Activated effector memory CD4-positive, alpha-beta T cell treated with Interleukin-2 at 50 U/mL for 16 hours (primary cell): Measurements from ENCODE around the gene GALNTL6.

Experiments
- DNase-seq: peaks from one replicate; pipeline ENCODE4 v3.0.0-alpha.2; 2020

The GALNTL6 gene

DNA sequence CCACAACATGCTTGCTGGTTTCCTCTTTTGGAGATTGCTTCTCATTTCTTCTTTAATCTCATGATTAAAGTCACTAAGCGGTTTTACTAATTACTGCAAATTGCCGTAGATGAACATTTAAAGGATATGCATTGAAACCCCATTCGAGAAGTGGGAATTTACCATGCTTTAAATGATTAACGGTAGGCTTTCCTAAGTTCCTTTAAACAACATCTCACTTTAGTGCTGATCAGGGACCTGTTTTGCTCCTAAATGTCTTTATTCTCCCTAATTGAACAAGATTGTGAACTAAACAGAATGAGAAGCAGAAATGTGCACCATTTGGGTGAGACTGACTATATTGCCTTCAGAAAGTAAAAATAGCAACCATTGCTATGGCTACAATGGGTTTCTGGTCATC is 430.3 kb downstream of the GALNTL6 start:
- DNase-seq = no peak

DNA sequence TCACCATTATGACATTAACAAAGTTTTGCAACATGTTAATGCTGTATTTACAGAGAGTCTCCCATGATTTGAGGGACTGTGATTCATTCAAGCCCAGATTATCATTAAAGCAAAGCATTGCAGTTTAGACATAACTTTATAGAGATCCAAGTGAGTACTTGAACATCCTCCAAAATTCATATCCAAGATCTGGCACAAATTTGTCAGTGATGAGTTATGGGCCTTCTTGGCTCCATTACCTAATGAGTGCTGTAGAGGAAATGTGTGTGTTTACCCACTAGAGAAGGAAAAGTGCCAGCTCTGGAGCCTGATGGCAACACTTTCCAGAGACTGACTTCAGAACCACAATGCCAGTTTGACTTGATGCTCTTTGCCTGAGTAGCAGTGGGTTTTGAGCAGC is 432.3 kb downstream of the GALNTL6 start:
- DNase-seq = no peak

DNA sequence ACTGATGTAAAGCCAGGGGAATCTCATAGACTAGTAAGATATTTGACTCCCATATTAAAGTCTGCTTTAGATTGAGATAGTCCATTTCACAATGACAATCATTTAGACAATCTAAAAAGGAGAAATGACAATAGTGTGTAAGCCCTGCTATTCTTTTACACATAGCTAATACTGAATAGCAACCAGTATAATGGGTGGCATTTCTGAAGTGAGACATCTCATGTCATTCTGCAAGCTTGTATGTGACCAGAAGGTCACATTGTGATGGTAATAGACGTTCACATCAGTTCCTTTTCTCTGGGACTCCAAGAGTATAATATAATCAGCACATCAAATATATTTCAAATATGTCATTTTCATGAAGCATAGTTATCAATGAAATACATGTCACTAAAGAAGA is 440.2 kb downstream of the GALNTL6 start:
- no peak for DNase-seq

DNA sequence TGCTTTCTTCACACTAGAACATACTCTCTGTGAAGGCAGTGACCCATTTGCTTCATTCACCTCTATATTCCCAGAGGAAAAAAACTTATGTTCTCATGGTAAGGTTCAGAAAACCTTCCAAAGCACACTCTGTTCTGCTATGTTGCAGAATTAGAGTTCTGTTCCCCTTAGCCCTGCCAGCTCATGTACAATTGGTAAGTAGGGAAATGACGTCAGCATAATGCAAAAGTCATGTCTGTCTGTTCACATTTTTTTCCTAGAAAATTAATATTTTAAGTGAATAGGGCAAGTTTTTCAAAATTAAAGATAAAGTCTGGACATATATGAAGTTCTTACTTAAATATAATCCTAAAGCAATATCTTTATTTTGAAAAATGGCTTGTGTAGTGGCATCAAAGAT is 443.6 kb downstream of the GALNTL6 start:
- no peak for DNase-seq

DNA sequence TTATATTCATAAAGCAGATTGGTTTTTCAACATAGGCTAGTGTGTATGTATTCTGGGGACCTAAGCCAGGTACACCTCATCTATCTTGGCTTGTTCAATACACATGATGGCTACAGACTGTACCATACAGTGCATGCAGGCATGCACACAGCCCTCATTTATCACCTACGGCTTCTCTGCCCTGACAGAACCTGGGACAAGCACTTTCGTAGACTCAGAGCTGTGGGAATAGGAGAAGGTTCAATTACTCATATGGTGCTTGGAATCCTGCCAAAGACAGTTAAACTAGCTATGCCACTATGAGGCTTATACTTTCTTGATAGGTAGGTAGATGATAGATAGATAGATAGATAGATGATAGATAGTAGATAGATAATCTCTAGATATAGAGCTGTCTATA is 457.2 kb downstream of the GALNTL6 start:
- DNase-seq = no peak

DNA sequence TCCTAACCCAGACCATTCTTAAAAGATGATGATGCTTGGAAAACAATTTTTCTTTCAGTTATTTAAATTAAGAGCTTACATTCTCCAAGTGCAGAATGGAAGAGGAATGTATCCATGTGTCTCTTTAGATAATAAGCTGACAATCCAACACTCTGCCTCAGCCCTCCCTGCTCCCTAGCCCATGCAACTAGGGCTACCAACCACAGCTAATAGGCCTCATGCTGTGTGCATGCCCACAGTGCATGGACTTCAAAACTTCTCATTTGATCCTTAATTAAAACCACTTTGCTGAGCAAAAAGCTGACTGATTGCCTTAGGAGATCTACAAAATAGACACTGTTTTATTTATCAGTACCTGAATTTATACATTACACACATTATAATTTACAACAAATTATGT is 473.9 kb downstream of the GALNTL6 start:
- no peak for DNase-seq

DNA sequence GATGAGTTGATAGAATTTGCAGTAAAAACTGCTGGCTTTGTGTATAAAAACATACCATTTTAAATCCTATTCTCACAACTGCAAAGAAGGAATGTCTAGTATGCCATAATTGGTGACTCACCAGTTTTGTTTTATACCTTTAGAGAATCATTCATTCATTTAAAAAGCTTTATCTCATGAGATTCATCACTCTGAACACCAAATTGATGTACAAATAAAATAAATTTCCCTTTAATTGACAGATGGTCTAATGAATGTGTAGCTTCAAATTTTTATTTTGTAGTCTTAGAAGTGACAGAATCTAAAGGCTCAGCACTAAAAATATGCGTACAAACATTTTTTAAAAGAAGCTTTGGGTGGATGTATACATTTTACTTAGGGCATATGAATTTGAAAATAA is 492.5 kb downstream of the GALNTL6 start:
- DNase-seq = no peak

DNA sequence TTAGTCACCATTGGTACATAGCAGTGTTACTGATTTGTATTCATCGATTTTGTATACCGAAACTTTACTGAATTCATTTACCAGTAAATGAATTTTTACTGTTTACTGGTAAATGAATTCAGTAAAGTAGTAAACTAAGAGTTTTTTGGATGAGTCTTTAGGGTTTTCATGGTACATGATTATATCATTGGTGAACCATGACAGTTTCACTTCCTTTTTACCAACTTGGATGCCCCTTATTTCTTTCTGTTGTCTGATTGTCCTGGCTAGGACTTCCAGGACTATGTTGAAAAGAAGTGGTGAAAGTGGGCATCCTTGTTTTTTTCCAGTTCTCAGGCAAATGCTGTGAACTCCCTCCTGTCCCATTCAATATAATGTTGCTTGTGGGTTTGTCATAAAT is 494.9 kb downstream of the GALNTL6 start:
- no peak for DNase-seq

DNA sequence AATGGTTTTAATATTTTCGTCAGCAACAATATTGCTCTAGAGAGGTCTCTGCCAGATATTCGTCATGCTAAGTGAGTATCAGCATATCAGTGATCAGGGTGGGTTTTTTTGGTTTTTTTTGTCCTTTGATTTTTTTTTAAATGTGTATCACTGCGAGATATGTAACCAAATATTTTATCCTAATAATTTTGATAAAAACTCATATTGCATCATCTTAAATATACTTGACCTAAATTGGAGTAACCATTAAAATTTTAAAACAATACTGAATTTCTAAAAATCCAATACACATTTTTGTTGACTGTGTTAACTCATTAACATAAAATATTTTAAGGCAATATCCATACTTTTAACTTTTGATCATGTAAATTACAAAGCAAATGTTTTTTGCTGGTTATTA is 498.5 kb downstream of the GALNTL6 start:
- no peak for DNase-seq

DNA sequence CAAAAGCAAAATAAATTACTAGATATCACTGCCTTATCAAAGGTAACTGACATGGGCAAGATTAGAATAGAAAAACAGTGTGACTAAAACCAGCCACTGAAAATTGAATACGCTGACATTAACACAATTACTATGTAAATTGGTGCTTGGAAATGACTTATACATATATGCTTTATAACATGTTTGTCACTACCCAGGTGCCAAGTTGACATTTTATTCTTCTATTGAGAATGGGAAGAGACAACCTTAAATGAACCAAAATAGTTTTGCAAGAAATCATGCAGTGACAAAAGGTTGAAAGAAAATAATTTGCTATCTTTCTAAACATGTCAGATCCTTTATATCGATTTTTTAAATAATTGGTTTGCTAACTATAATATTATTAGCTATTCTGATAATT is 510.1 kb downstream of the GALNTL6 start:
- DNase-seq = no peak

DNA sequence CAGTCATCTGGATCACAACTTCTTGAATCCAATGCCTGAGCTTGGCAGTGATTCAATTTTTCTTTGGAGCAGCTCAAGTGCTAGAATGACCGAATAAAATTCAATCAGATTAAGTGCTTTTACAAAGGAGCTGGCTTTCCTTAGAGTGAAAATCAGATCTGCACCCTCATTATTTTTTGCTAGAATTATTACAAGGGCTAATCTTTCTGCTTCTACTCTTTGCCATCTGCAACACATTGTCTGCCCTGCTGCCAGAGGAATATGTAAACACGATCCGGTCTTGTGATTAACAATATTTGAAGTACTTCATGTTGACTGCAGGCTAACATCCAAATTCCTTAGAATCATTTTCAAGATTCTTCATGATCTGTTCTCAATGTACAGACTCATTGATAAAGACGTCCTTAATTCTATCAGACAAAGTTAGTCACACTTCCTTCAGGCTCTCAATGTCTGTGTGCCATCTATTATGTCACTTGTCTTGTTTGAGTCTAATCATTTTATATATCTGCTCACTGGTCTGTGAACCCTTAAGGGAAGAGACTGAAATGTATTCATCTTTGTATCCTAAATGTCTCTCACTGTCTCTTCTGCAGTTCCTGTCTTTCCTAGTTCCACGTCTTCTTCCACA is 531.2 kb downstream of the GALNTL6 start:
- no peak for DNase-seq

DNA sequence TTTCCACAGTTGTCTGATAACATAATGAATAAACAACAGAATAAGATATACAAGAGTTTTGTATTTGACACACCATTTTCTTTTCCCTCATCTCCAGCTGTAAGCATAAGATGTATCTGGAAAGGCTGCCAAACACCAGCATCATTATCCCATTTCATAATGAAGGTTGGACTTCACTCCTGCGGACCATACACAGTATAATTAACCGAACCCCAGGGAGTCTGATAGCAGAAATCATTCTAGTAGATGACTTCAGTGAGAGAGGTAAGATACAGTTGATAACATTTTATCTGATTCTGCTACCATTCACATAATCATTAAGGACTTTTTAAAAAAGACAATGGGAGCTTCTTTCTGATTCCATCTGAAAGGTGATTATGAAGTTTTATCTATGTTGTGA is 535.2 kb downstream of the GALNTL6 start:
- DNase-seq = no peak

DNA sequence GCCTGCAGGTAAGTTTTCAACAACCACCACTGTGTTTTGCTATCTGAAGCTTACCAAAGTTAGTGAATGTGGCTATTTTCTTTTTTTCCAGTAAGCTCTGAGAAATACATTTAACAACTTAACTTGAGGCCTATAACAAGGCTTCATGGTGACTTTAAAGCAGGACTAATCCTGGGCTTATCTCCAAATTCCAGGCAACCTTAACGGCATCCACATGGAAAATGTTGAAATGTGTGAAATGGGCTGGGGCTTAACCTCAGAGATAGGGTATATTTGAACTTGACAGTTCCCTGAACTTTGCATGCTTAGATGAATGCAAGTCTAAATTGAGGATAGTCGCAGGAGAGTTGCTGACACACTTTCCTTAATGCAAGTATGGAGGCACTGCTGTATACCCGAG is 539.2 kb downstream of the GALNTL6 start:
- DNase-seq = no peak

DNA sequence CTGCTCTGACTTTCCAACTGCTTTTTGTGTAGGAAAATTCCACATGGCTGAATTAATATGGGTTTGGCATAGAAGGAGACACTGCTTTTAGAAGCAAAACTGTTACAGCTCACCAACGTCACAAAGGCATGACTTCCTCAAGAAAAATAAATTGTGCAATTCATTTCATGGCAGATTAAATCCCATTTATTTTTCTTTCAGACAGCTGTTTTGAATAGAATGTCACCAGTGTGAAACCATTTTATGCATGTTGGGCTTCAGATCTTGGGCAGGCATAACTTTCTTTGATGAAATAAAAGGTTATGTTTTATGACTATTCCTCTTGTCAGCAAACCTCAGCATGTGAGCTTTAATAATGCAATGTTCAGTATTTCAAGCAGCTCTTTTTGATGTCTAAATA is 542.8 kb downstream of the GALNTL6 start:
- DNase-seq = no peak

DNA sequence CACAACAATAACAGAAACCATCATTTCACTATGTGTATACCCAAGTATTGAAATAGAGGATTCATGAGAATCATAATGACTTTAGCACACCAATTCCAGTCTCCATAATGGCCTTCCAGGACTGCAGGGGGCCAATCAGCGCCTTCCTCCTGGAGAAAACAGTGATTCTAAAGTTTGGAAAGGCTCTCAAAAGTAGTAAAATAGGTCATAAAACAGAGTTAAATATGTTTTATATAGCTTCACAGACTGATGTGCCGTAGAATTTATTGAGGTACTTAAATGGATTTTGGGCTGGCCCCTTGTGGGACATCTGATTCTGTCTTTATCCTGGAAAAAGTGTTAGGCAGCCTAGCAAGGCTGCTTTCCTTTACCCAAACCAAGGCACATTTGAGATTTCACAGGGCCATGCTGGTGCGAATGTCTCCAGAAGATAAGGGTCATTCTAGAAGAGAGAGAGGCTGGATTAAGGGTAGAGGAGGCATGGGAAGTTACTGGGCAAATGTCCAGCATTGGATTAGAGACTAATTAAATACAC is 543.9 kb downstream of the GALNTL6 start:
- DNase-seq = no peak

DNA sequence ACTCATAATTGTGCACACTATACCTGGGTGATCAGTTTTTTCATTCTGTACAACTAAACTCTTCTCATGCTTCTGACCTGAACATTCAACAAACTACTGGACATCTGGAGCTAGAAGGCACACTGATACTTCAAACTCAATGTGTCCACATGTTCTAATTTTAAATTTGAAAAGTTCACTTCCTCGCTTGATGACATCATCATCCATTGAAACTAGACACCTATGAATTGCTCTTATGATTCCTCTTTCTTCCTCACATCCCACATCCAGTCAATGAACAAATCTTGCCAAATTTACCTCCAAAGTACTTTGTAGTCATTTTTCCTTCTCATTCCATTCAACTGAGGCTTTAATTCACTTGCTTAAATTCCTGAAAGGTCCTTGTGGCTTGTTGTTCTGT is 549.4 kb downstream of the GALNTL6 start:
- no peak for DNase-seq

DNA sequence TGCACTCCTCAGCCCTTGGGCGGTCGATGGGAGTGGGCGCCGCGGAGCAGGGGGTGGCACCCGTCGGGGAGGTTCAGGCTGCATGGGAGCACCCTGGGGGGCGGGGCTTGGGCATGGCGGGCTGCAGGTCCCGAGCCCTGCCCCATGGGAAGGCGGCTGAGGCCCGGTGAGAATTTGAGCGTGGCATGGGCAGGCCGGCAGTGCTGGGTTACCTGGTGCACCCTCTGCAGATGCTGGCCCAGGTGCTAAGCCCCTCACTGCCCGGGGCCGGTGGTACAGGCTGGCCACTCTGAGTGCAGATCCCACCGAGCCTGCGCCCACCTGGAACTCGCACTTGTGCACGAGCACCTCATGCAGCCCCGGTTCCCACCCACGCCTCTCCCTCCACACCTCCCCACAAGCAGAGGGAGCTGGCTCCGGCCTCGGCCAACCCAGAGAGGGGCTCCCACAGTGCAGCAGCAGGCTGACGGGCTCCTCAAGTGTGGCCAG is 556.3 kb downstream of the GALNTL6 start:
- DNase-seq = no peak

DNA sequence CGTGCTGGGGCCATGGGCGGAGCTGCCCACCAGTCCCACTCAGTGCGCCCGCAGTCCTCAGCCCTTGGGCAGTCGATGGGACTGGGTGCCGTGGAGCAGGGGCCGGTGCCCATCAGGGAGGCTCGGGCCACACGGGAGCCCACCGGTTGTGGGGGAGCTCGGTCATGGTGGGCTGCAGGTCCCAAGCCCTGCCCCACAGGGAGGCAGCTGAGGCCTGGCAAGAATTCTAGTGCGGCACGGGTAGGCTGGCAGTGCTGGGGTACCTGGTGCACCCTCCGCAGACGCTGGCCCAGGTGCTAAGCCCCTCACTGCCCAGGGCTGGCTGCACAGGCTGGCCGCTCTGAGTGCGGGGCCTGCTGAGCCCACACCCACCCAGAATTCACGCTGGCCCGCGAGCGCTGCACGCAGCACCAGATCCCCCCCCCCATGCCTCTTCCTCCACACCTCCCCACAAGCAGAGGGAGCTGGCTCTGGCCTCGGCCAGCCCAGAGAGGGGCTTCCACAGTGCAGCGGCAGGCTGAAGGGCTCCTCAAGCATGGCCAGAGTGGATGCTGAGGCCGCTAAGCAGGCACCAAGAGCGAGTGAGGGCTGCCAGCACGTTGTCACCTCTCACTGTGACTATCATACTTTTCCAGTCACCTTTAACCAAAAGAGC is 564.4 kb downstream of the GALNTL6 start:
- no peak for DNase-seq

DNA sequence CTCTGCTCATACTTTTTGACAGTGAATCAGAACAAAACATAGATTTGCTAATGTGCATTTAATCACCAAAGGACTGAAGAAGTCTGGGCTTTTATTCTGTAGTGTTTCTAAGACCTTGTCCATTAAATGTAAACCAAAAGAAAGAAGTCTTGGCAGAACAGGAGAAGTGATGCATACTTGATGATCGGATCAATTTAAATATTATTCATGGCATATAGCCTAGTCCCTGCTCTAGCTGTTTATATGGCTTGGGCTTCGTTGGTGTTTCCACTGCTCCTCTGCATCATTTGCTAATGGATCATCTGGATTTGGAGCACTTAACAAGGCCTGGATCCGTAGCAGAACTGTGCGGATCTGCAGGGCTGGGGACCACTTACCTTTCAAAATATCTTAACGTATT is 566.6 kb downstream of the GALNTL6 start:
- no peak for DNase-seq

DNA sequence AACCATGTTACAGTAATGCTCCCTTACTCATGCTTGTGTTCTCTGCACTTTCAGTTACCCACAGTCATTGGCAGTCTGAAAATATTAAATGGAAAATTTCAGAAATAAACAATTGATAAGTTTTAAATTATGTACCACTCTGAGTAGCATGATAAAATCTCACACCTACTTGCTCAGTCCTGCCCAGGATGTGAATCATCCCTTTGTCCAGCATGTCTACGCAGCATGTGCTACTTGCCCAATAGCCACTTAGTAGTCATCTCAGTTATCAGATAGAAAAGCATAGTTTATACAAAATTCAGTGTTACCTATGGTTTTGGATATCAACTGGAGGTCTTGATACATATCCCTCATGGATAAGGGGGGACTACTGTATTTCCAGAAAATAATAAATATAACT is 577.1 kb downstream of the GALNTL6 start:
- DNase-seq = no peak

DNA sequence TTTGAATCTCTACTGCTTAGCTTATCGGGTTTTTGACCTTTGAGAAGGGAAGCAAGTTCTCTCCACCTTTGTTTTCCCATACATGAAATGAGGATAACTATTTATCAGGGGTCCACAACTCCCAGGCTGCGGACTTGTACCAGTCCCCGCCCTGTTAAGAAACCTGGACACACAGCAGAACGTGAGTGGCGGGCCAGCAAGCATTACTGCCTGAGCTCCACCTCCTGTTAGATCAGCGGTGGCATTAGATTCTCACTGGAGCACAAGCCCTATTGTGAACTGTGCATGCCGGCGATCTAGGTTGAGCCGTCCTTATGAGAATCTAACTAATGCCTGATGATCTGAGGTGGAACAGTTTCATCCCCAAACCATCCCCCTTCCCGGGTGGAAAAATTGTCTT is 579.5 kb downstream of the GALNTL6 start:
- no peak for DNase-seq

DNA sequence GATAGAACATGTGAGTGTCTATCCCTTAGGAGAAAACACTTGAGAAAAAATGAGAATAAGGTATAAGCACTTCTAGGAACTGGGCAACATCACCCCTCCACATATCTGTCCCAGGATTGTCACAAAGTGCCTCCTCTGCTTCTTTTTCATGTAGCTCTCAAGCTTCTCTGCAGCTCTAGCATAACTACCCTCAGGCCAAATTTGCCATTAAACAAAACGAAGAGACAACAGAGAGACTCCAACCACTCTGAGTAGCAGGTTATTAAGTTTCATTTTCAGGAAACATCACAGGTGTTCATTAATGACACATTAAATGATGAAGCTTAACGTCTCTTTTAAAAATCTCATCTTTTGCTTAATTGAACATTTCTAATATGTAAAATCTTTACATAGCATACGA is 580.0 kb downstream of the GALNTL6 start:
- no peak for DNase-seq

DNA sequence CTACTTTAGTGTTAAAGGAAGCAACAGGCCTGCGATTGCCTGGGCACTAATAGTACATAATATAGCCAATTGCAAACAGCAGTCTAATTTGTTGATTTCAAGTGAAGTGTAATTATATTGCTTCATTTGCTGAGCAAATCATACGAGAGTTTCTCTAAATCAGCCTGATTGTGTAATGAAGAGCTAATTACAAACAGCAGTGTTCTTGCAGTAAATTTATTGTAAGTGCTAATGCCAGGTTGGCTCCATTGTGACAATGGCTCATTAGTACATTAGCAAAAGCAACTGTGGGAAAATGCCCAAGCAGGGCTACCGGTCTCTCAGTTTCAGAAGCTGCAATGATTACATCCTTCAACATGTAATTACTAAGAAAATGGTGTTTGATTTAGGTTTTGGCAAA is 591.5 kb downstream of the GALNTL6 start:
- no peak for DNase-seq

DNA sequence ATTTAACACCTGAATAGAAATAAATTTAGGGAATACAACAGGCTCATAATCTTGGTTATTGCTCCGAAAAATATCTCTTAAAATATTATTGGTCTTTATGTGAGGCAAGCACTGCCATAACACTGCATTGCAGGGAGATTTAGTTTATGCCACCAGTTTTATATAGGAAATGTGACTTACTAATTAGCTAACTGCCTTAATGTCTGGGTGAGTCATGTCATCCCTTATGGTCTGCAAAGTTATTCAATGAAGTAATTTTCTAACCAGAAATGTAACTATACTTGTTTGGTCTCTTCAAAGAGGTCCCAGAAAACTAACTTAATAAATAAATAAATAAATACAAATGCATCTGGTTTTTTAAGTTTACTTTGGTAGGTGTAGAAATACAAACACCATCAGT is 597.2 kb downstream of the GALNTL6 start:
- no peak for DNase-seq

DNA sequence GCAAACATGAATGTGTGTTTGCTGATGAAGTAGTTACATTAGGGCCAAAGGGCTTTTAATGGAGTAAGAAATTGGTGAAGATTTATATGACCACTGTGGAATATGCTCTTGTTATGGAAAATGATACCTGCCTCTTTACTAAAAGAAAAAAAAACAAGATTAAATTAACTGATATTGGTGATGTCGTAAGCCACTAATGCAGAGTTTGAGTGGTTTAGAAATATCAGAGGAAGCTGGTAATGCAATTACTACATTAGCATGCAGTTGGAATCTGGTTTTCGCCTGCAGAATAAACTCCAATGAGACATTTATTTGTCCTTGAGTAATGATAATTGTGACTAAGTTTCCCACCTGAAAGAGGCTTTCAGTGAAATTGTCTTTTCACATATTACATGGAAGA is 597.9 kb downstream of the GALNTL6 start:
- DNase-seq = no peak
